K562 (cell line): ENCODE results near the gene VPS35. TPM values are rescaled to one million over a fixed set of nuclear protein-coding genes. Genes with fewer than 3 reads are reported as not detected.

Source experiments
- CBX8 ChIP-seq: fragments of 200-600 bp; sonication (generic); IDR thresholded peaks from 2 replicates; pipeline ENCODE4 v1.6.1; 2012; ENCODE audit warnings: borderline replicate concordance, mixed run types, low read depth, mild to moderate bottlenecking, moderate library complexity, mixed read lengths, low read length, control low read depth, inconsistent platforms; ENCODE audit not compliant: poor library complexity, severe bottlenecking; ENCODE audit errors: extremely low read depth
- CXXC5 ChIP-seq: fragments of 250-450 bp; sonication (Bioruptor Pico); IDR thresholded peaks from 2 replicates; pipeline ENCODE4 v1.8.0; 2022; ENCODE audit warnings: inconsistent platforms, mild to moderate bottlenecking, moderate library complexity
- DPF2 ChIP-seq: fragments of 450-650 bp; IDR thresholded peaks from 2 replicates; pipeline ENCODE4 v1.6.1; 2016
- EGR1 ChIP-seq: fragments of 450-650 bp; conservative IDR thresholded peaks from 2 replicates; pipeline ENCODE4 v1.6.1; 2017; ENCODE audit warnings: mild to moderate bottlenecking
- MAZ ChIP-seq, 2 experiments: fragments of 450-650 bp in 1 of 2; sonication (generic) in 1 of 2; formaldehyde crosslinking; IDR thresholded peaks in 1 of 2; conservative IDR thresholded peaks in 1 of 2; 2 replicates each; pipeline versions ENCODE4 v1.4.0 to v1.5.0; 2020; ENCODE audit warnings: mild to moderate bottlenecking in 1 of 2, missing genetic modification reagents in 1 of 2
- POLR2AphosphoS5 ChIP-seq: IDR thresholded peaks from 2 replicates; pipeline ENCODE4 v1.6.1; 2011; ENCODE audit warnings: mild to moderate bottlenecking, low read depth, low read length, moderate library complexity; ENCODE audit not compliant: control insufficient read depth, insufficient read depth
- RAD21 ChIP-seq, 2 experiments: fragments of 250-450 bp in 1 of 2; fragments of 450-650 bp in 1 of 2; sonication (Bioruptor Pico) in 1 of 2; formaldehyde crosslinking in 1 of 2; IDR thresholded peaks in 1 of 2; conservative IDR thresholded peaks in 1 of 2; 2 replicates each; pipeline versions ENCODE4 v1.4.0 to v1.8.0; 2020 to 2022; ENCODE audit warnings: mild to moderate bottlenecking in 2 of 2, moderate library complexity in 1 of 2
- SIRT6 ChIP-seq: IDR thresholded peaks from one replicate; pipeline ENCODE4 v1.6.1; 2012; ENCODE audit warnings: low read depth, mild to moderate bottlenecking, control low read depth, inconsistent platforms, low read length, moderate library complexity
- TAF1 ChIP-seq: IDR thresholded peaks from 2 replicates; pipeline ENCODE4 v1.6.1; 2011; ENCODE audit warnings: mild to moderate bottlenecking, low read length, moderate library complexity; ENCODE audit not compliant: insufficient read depth, control insufficient read depth, severe bottlenecking; ENCODE audit errors: extremely low read depth
- ZFP1 ChIP-seq: fragments of 450-650 bp; formaldehyde crosslinking; IDR thresholded peaks from 2 replicates; pipeline ENCODE4 v1.4.0; 2020; ENCODE audit warnings: mild to moderate bottlenecking, mixed read lengths
- polyA plus RNA-seq, 8 experiments: library from polyadenylated mRNA; depleted of rRNA in 4 of 8; stranded (reverse) in 5 of 8; unstranded in 3 of 8; fragments of >200 nt; fragmentation: Nextera tagmentation in 2 of 8; fragmentation: Illumina TruSeq in 1 of 8; extraction: Ambion mirVana in 2 of 8; extraction: Trizol in 1 of 8; gene quantifications; 2 replicates each; pipeline versions ENCODE4 v1.2.1 to v1.2.3, GENCODE V29; 2011 to 2014; ENCODE audit warnings: inconsistent platforms in 1 of 8, missing spikeins in 1 of 8
- total RNA-seq, 7 experiments: library from RNA; depleted of rRNA in 6 of 7; stranded (reverse); fragments of >200 nt in 6 of 7; fragmentation: Illumina TruSeq in 2 of 7; extraction: Trizol in 2 of 7; gene quantifications; 2 replicates each; pipeline versions ENCODE4 v1.2.1 to v1.2.3, GENCODE V29; 2011 to 2021; ENCODE audit warnings: low replicate concordance in 1 of 7
- TF ChIP-seq, protein P1 (sequence below): fragments of 450-650 bp; IDR thresholded peaks from 2 replicates; pipeline ENCODE4 v1.6.1; 2016; ENCODE audit warnings: mild to moderate bottlenecking, moderate library complexity
- TF ChIP-seq, protein P2 (sequence below), 2 experiments: fragments of 450-650 bp; IDR thresholded peaks; 2 replicates each; pipeline ENCODE4 v1.6.1; 2016

The VPS35 gene
- total and polyA plus RNA-seq, 9 of the 15 experiments (the other 6 are each of a cell fraction or from before 2014, with no cell fraction given) = 32.7 to 131 (median 66.2) TPM

DNA sequence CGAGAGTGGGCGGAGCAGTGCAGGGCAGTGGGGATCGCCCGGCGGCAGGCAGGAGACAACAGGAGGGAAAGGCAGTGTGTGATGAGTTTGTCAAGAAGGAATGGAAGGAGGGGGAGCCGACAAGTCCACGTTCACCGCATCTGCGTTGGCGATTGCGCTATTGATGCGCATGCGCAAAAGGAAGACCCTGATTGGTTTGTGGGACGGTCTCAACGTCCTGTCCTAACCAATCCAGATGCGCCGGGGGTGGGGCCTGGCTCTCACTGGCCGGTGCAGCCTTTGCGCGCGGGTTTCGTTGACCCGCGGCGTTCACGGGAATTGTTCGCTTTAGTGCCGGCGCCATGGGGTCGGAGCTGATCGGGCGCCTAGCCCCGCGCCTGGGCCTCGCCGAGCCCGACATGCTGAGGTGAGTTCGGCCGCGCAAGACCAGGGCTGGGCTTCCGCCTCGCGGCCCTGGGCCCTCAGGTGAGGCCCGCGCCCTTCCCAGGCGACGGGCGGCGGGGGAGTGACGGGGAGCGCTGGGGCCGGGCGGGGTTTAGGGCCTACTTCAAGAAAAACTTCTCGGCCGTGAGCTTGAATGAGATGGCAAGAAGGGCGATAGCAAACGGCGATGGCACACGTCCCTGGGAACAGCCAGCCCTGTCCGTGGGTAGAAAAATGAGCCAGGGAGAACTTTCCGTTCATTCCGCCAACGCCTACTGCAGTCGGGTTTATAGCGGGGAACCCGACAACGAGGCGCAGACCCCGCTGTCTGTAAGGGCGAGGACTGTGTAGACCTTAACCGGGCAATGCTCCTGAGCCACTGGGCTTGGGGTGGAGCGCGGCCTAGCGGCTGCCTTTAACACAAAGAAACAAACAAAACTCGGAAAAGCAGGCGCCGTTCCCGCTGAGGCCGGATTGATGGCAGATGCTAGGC, 645 bp upstream of the VPS35 start, which contains the start of gene ORC6 (continued):
- TF ChIP-seq, protein P1, sequence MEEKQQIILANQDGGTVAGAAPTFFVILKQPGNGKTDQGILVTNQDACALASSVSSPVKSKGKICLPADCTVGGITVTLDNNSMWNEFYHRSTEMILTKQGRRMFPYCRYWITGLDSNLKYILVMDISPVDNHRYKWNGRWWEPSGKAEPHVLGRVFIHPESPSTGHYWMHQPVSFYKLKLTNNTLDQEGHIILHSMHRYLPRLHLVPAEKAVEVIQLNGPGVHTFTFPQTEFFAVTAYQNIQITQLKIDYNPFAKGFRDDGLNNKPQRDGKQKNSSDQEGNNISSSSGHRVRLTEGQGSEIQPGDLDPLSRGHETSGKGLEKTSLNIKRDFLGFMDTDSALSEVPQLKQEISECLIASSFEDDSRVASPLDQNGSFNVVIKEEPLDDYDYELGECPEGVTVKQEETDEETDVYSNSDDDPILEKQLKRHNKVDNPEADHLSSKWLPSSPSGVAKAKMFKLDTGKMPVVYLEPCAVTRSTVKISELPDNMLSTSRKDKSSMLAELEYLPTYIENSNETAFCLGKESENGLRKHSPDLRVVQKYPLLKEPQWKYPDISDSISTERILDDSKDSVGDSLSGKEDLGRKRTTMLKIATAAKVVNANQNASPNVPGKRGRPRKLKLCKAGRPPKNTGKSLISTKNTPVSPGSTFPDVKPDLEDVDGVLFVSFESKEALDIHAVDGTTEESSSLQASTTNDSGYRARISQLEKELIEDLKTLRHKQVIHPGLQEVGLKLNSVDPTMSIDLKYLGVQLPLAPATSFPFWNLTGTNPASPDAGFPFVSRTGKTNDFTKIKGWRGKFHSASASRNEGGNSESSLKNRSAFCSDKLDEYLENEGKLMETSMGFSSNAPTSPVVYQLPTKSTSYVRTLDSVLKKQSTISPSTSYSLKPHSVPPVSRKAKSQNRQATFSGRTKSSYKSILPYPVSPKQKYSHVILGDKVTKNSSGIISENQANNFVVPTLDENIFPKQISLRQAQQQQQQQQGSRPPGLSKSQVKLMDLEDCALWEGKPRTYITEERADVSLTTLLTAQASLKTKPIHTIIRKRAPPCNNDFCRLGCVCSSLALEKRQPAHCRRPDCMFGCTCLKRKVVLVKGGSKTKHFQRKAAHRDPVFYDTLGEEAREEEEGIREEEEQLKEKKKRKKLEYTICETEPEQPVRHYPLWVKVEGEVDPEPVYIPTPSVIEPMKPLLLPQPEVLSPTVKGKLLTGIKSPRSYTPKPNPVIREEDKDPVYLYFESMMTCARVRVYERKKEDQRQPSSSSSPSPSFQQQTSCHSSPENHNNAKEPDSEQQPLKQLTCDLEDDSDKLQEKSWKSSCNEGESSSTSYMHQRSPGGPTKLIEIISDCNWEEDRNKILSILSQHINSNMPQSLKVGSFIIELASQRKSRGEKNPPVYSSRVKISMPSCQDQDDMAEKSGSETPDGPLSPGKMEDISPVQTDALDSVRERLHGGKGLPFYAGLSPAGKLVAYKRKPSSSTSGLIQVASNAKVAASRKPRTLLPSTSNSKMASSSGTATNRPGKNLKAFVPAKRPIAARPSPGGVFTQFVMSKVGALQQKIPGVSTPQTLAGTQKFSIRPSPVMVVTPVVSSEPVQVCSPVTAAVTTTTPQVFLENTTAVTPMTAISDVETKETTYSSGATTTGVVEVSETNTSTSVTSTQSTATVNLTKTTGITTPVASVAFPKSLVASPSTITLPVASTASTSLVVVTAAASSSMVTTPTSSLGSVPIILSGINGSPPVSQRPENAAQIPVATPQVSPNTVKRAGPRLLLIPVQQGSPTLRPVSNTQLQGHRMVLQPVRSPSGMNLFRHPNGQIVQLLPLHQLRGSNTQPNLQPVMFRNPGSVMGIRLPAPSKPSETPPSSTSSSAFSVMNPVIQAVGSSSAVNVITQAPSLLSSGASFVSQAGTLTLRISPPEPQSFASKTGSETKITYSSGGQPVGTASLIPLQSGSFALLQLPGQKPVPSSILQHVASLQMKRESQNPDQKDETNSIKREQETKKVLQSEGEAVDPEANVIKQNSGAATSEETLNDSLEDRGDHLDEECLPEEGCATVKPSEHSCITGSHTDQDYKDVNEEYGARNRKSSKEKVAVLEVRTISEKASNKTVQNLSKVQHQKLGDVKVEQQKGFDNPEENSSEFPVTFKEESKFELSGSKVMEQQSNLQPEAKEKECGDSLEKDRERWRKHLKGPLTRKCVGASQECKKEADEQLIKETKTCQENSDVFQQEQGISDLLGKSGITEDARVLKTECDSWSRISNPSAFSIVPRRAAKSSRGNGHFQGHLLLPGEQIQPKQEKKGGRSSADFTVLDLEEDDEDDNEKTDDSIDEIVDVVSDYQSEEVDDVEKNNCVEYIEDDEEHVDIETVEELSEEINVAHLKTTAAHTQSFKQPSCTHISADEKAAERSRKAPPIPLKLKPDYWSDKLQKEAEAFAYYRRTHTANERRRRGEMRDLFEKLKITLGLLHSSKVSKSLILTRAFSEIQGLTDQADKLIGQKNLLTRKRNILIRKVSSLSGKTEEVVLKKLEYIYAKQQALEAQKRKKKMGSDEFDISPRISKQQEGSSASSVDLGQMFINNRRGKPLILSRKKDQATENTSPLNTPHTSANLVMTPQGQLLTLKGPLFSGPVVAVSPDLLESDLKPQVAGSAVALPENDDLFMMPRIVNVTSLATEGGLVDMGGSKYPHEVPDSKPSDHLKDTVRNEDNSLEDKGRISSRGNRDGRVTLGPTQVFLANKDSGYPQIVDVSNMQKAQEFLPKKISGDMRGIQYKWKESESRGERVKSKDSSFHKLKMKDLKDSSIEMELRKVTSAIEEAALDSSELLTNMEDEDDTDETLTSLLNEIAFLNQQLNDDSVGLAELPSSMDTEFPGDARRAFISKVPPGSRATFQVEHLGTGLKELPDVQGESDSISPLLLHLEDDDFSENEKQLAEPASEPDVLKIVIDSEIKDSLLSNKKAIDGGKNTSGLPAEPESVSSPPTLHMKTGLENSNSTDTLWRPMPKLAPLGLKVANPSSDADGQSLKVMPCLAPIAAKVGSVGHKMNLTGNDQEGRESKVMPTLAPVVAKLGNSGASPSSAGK = peak; percentile 20; the same call in 1 of the 2 replicates
- TF ChIP-seq TAF1 (peak; percentile 57), EGR1 (peak; percentile 82), CXXC5 (CRISPR knock-in tag) (0 out of 2 replicates have a peak, but pooled peaks have one; percentile 3), MAZ (CRISPR knock-in tag; conservative IDR thresholded peaks at IDR 0.05 in 1 of 2, IDR thresholded peaks at IDR 0.05 in 1 of 2) (peak in 1 of 2 experiments; percentile 30; a peak in 1 of 4 replicates), SIRT6 (no peak), CBX8 (no peak), DPF2 (no peak), ZFP1 (CRISPR knock-in tag) (no peak), POLR2AphosphoS5 (peak; percentile 68), RAD21 (CRISPR knock-in tag; conservative IDR thresholded peaks at IDR 0.05 in 1 of 2, IDR thresholded peaks at IDR 0.05 in 1 of 2) (peak in 1 of 2 experiments; percentile 51; a peak in 2 of 4 replicates)
- TF ChIP-seq, protein P2, sequence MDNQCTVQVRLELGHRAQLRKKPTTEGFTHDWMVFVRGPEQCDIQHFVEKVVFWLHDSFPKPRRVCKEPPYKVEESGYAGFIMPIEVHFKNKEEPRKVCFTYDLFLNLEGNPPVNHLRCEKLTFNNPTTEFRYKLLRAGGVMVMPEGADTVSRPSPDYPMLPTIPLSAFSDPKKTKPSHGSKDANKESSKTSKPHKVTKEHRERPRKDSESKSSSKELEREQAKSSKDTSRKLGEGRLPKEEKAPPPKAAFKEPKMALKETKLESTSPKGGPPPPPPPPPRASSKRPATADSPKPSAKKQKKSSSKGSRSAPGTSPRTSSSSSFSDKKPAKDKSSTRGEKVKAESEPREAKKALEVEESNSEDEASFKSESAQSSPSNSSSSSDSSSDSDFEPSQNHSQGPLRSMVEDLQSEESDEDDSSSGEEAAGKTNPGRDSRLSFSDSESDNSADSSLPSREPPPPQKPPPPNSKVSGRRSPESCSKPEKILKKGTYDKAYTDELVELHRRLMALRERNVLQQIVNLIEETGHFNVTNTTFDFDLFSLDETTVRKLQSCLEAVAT (IDR thresholded peaks at IDR 0.05) = 0 out of 4 replicates have a peak, but pooled peaks of 1 of the 2 experiments have one; percentile 28
